Adrenal gland (tissue), 5 donors: Measurements from ENCODE around the gene ASAP2.

Experiments used
- CTCF ChIP-seq, 6 experiments: fragments of 450-650 bp in 4 of 6; fragments of 200-600 bp in 2 of 6; sonication (generic) in 1 of 6; IDR thresholded peaks; 1 replicate in 5 of 6; 2 replicates in 1 of 6; pipeline versions ENCODE4 v1.5.1 to v1.8.0; 2016 to 2021; ENCODE audit warnings: antibody characterized with exemption in 6 of 6, mild to moderate bottlenecking in 2 of 6, moderate library complexity in 1 of 6
- POLR2A ChIP-seq, 2 donors: fragments of 450-650 bp; IDR thresholded peaks; one replicate each; pipeline ENCODE4 v1.6.1; 2017; ENCODE audit warnings: antibody characterized with exemption in 2 of 2, mild to moderate bottlenecking in 2 of 2, moderate library complexity in 1 of 2
- donor health status: DM: no; HTN: no; CAD: no.

- TF ChIP-seq POLR2A (IDR thresholded peaks at IDR 0.05) (no peak), CTCF (IDR thresholded peaks at IDR 0.05) (no peak)
Measured at GRCh38 chr2:9398881-9399780, 192.5 kb downstream of the ASAP2 start.
